ENCODE results near the gene RCSD1.
"Not testable (repeated sequence)": the region's sequence is repeated elsewhere in the genome, so short reads cannot be mapped to it uniquely, and the experiment has no call there.

Gene RCSD1

GRCh38 chr1:167738158-167738557 is 108.1 kb downstream of the RCSD1 start:
- no peak for ATAC-seq
- TF ChIP-seq PPARA (CRISPR knock-in tag; IDR thresholded peaks at IDR 0.05; ENCODE audit: borderline replicate concordance): no peak
- TF ChIP-seq TCF4 (CRISPR knock-in tag; IDR thresholded peaks at IDR 0.05; ENCODE audit: borderline replicate concordance): no peak
- TF ChIP-seq OSR1 (CRISPR knock-in tag; IDR thresholded peaks at IDR 0.05): no peak
- no peak for TF ChIP-seq POU6F1 (CRISPR knock-in tag; IDR thresholded peaks at IDR 0.05; ENCODE audit: borderline replicate concordance, low read depth)
- no peak for TF ChIP-seq ISL1 (CRISPR knock-in tag; IDR thresholded peaks at IDR 0.05)

- ATAC-seq: no peak
- TF ChIP-seq POU6F1 (CRISPR knock-in tag; IDR thresholded peaks at IDR 0.05; ENCODE audit: borderline replicate concordance, low read depth): no peak
- TF ChIP-seq ZNF70 (CRISPR knock-in tag; IDR thresholded peaks at IDR 0.05): no peak
- TF ChIP-seq ZNF8 (CRISPR knock-in tag; IDR thresholded peaks at IDR 0.05): no peak
- TF ChIP-seq ZFP3 (CRISPR knock-in tag; IDR thresholded peaks at IDR 0.05): no peak
- TF ChIP-seq ARNTL (CRISPR knock-in tag; IDR thresholded peaks at IDR 0.05; ENCODE audit: borderline replicate concordance, low read depth): no peak
- TF ChIP-seq TOX (CRISPR knock-in tag; IDR thresholded peaks at IDR 0.05; ENCODE audit: borderline replicate concordance): no peak
- TF ChIP-seq BACH2 (CRISPR knock-in tag; IDR thresholded peaks at IDR 0.05; ENCODE audit: borderline replicate concordance): no peak
These were observed 109.7 kb downstream of the RCSD1 start for GRCh38 chr1:167739752-167740151.

GRCh38 chr1:167741103-167741502 is 111.1 kb downstream of the RCSD1 start:
- not testable (repeated sequence) for ATAC-seq

- not testable (repeated sequence) for ATAC-seq
These were observed 112.5 kb downstream of the RCSD1 start for GRCh38 chr1:167742392-167743057.

GRCh38 chr1:167744901-167745300 is 114.9 kb downstream of the RCSD1 start:
- no peak for TF ChIP-seq CSDC2 (CRISPR knock-in tag; IDR thresholded peaks at IDR 0.05)
- no peak for ATAC-seq

GRCh38 chr1:167746013-167746672 is 116.1 kb downstream of the RCSD1 start:
- no peak for ATAC-seq
- TF ChIP-seq OSR1 (CRISPR knock-in tag; IDR thresholded peaks at IDR 0.05) (no peak), PPARA (CRISPR knock-in tag; IDR thresholded peaks at IDR 0.05; ENCODE audit: borderline replicate concordance) (no peak), ZFP3 (CRISPR knock-in tag; IDR thresholded peaks at IDR 0.05) (no peak), ZNF565 (CRISPR knock-in tag; conservative IDR thresholded peaks at IDR 0.05; ENCODE audit: low read depth) (no peak), POU6F1 (CRISPR knock-in tag; IDR thresholded peaks at IDR 0.05; ENCODE audit: borderline replicate concordance, low read depth) (no peak), ZFP30 (CRISPR knock-in tag; IDR thresholded peaks at IDR 0.05) (no peak)

GRCh38 chr1:167746988-167747655 is 117.1 kb downstream of the RCSD1 start:
- no peak for ATAC-seq
- no peak for TF ChIP-seq POU6F1 (CRISPR knock-in tag; IDR thresholded peaks at IDR 0.05; ENCODE audit: borderline replicate concordance, low read depth)
- TF ChIP-seq ZFP3 (CRISPR knock-in tag; IDR thresholded peaks at IDR 0.05): no peak
- TF ChIP-seq ZNF8 (CRISPR knock-in tag; IDR thresholded peaks at IDR 0.05): no peak
- no peak for TF ChIP-seq ISL1 (CRISPR knock-in tag; IDR thresholded peaks at IDR 0.05)
- no peak for TF ChIP-seq CREB5 (CRISPR knock-in tag; IDR thresholded peaks at IDR 0.05; ENCODE audit: low read depth)

Measured in SK-N-SH treated with all-trans-retinoic acid at 6 μM for 48 hours (cell line).